Skin epidermis (tissue), 12 donors: ENCODE measurements around the gene FBXO31.
"Not testable (repeated sequence)": the region's sequence is repeated elsewhere in the genome, so short reads cannot be mapped to it uniquely, and the experiment has no call there.

ENCODE experiments used
- H3K27ac ChIP-seq, 21 experiments: fragments of 200-600 bp; sonication (generic) in 11 of 21; one replicate each; pipeline ENCODE4 v1.5.0; 2020; ENCODE audit warnings: mild to moderate bottlenecking in 3 of 21, inconsistent platforms in 2 of 21, moderate library complexity in 2 of 21
- H3K4me3 ChIP-seq, 7 experiments: fragments of 200-600 bp; sonication (generic) in 2 of 7; one replicate each; pipeline ENCODE4 v1.5.0; 2020; ENCODE audit warnings: inconsistent platforms in 2 of 7, mild to moderate bottlenecking in 2 of 7, moderate library complexity in 1 of 7

The FBXO31 gene

GRCh38 chr16:87412371-87412995, 28.9 kb upstream of the FBXO31 start:
- H3K4me3 ChIP-seq, result no peak overlapping the region
- no peak overlapping the region for H3K27ac ChIP-seq

- Histone ChIP-seq H3K4me3 (no peak overlapping the region), H3K27ac (no peak overlapping the region)
Observed at GRCh38 chr16:87411375-87412271, 28.0 kb upstream of the FBXO31 start.

GRCh38 chr16:87410968-87411367, 27.4 kb upstream of the FBXO31 start:
- Histone ChIP-seq H3K27ac (no peak overlapping the region), H3K4me3 (no peak overlapping the region)

- Histone ChIP-seq H3K27ac (no peak overlapping the region), H3K4me3 (no peak overlapping the region)
Observed at GRCh38 chr16:87410530-87410929, 27.0 kb upstream of the FBXO31 start.

- no peak overlapping the region for H3K27ac ChIP-seq
- H3K4me3 ChIP-seq, result no peak overlapping the region
Observed at GRCh38 chr16:87409781-87410180, 26.2 kb upstream of the FBXO31 start.

GRCh38 chr16:87409153-87409552, 25.6 kb upstream of the FBXO31 start:
- Histone ChIP-seq H3K27ac (no peak overlapping the region), H3K4me3 (no peak overlapping the region)

- H3K27ac ChIP-seq, result peak overlapping the region in 3 of 21 experiments; percentile 50 to 62 (median 59)
- no peak overlapping the region for H3K4me3 ChIP-seq
Observed at GRCh38 chr16:87407511-87408112, 24.0 kb upstream of the FBXO31 start.

GRCh38 chr16:87406495-87407088, 23.0 kb upstream of the FBXO31 start:
- Histone ChIP-seq H3K4me3 (no peak overlapping the region), H3K27ac (peak overlapping the region in 4 of 21 experiments; percentile 25 to 62 (median 54))

GRCh38 chr16:87404764-87405625, 21.4 kb upstream of the FBXO31 start:
- Histone ChIP-seq H3K4me3 (no peak overlapping the region), H3K27ac (no peak overlapping the region)

- Histone ChIP-seq H3K27ac (peak overlapping the region in 1 of 21 experiments; percentile 33), H3K4me3 (no peak overlapping the region)
Observed at GRCh38 chr16:87395181-87395842, 11.7 kb upstream of the FBXO31 start.

GRCh38 chr16:87393680-87394055, 10.1 kb upstream of the FBXO31 start:
- peak overlapping the region in 13 of 21 experiments; percentile 29 to 99 (median 97) for H3K27ac ChIP-seq
- H3K4me3 ChIP-seq, result peak overlapping the region; percentile 58 to 93 (median 78)

GRCh38 chr16:87392821-87393679, 9.5 kb upstream of the FBXO31 start:
- Histone ChIP-seq H3K27ac (peak overlapping the region; percentile 75 to 99 (median 97)), H3K4me3 (peak overlapping the region; percentile 58 to 93 (median 78))

- Histone ChIP-seq H3K4me3 (peak within 1 kb of the TSS; percentile 58 to 93 (median 78)), H3K27ac (peak within 1 kb of the TSS; percentile 84 to 100 (median 97))
Observed at GRCh38 chr16:87391950-87392820, 8.6 kb upstream of the FBXO31 start, which contains the start of gene MAP1LC3B. Gene MAP1LC3B, plus strand, starts transcription at chr16:87392336. Its CDS starts 92 bp downstream, at chr16:87392428.

GRCh38 chr16:87391324-87391949, 7.9 kb upstream of the FBXO31 start:
- H3K4me3 ChIP-seq, result peak overlapping the region; percentile 58 to 93 (median 78)
- peak overlapping the region; percentile 78 to 100 (median 97) for H3K27ac ChIP-seq

GRCh38 chr16:87390641-87391323, 7.2 kb upstream of the FBXO31 start:
- H3K27ac ChIP-seq, result peak overlapping the region in 17 of 21 experiments; percentile 90 to 99 (median 97)
- H3K4me3 ChIP-seq, result peak overlapping the region in 4 of 7 experiments; percentile 58 to 88 (median 75)

- not testable (repeated sequence) for H3K4me3 ChIP-seq, H3K27ac ChIP-seq
Observed at GRCh38 chr16:87389914-87390313, 6.3 kb upstream of the FBXO31 start.
